Fibroblast of the aortic adventitia (primary cell): ENCODE measurements around the gene SMIM35. TPM values are rescaled to one million over a fixed set of nuclear protein-coding genes. Genes with fewer than 3 reads are reported as not detected.

Source experiments
- DNase-seq: peaks from one replicate; pipeline ENCODE4 v3.0.0-alpha.2; 2010; ENCODE audit warnings: low read depth
- H3K4me3 ChIP-seq: 2 replicates; pipeline ENCODE4 v1.5.1; 2011; ENCODE audit warnings: low read depth, mild to moderate bottlenecking, control low read depth, low read length, moderate library complexity
- total RNA-seq: library from RNA; depleted of rRNA; stranded (reverse); fragments of >200 nt; gene quantifications from 2 replicates; pipeline ENCODE4 v1.2.3, GENCODE V29; 2012; ENCODE audit warnings: low replicate concordance
- TF ChIP-seq, protein P1 (sequence below): IDR thresholded peaks from 2 replicates; pipeline ENCODE4 v1.5.1; 2011; ENCODE audit warnings: mild to moderate bottlenecking, low read length, control low read depth, inconsistent platforms; ENCODE audit not compliant: insufficient read depth

Gene SMIM35
- total RNA-seq, 1 donor = not detected

DNA sequence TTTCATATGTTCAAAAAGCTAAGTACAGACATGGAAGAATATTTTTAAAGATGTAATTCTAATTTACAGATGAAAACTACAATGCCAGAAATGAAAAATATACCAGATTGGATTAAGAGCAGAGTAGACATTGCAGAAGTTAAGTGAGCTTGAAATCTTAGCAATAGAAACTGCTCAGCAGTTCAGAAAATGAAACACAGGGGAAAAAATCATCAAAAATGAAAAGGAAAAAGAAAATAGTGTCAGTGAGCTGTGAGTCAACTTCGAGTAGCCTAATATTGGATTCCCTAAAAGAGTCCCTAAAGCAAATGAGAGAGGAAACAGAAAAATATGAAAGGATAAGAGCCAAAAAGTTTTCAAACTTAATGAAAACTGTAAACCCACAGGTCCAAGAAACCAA, 126.4 kb downstream of the SMIM35 start:
- no peak overlapping the region for H3K4me3 ChIP-seq
- DNase-seq = no peak
- TF ChIP-seq, protein P1, sequence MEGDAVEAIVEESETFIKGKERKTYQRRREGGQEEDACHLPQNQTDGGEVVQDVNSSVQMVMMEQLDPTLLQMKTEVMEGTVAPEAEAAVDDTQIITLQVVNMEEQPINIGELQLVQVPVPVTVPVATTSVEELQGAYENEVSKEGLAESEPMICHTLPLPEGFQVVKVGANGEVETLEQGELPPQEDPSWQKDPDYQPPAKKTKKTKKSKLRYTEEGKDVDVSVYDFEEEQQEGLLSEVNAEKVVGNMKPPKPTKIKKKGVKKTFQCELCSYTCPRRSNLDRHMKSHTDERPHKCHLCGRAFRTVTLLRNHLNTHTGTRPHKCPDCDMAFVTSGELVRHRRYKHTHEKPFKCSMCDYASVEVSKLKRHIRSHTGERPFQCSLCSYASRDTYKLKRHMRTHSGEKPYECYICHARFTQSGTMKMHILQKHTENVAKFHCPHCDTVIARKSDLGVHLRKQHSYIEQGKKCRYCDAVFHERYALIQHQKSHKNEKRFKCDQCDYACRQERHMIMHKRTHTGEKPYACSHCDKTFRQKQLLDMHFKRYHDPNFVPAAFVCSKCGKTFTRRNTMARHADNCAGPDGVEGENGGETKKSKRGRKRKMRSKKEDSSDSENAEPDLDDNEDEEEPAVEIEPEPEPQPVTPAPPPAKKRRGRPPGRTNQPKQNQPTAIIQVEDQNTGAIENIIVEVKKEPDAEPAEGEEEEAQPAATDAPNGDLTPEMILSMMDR = no peak

DNA sequence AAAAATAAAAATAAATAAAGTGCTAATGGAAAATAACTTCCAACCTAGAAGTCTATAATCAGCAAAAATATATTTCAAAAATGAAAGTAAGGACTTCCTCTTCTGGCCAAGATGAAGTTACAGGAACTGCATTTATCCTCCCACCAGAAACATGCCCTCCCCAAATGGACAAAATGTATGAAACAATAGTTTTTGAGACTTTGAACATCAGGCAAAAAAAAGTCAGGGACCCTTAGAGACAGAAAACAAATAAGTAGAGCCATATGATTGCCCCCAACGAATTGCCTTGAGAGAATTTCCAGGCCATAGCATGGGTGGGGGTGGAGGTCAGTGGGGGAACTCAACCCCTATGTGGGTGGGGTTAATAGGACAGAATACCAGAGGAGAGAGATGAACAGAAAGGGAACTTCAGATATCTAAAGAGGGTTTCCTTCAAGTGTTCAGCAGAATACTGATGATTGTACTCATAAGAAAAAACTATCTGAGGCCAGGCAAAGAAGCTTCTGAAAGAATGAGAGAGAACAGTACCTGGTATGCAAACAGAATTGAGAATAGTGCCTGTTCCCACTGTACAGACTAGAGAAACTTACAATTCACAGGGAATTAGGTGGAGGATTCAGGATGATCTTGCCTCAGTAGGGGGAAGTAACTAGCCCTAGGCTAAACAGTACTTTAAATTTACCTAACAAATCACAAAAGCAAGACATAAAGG, 127.2 kb downstream of the SMIM35 start:
- TF ChIP-seq, protein P1 = no peak
- no peak overlapping the region for H3K4me3 ChIP-seq
- no peak for DNase-seq

DNA sequence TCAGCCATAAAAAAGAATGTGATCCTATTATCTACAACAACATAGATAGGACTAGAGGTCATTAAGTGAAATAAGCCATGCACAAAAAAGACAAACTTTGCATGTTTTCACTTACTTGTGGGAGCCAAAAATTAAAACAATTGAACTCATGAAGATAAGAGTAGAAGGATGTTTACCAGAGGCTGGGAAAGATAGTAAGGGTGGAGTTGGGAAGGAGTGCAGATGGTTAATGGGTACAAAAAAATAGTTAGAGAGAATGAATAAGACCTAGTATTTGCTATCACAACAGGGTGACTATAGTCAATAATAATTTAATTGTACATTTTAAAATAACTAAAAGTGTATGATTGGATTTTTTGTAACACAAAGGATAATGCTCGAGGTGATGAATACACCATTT, 127.8 kb downstream of the SMIM35 start:
- DNase-seq = no peak
- TF ChIP-seq, protein P1 = no peak
- H3K4me3 ChIP-seq = no peak overlapping the region

Other genes starting within 250 kb of the SMIM35 start
- gene FXYD6, start 210.3 kb downstream of the SMIM35 start, total RNA-seq = 0.98 and 1.3 TPM in 2 replicates
- gene TMPRSS13, start 157.6 kb downstream of the SMIM35 start, total RNA-seq = not detected in 2 replicates
- not detected in 2 replicates for gene IL10RA, start 100.6 kb downstream of the SMIM35 start, total RNA-seq
- not detected in 2 replicates for gene TMPRSS4, start 9.9 kb downstream of the SMIM35 start, total RNA-seq
- under 0.01 and 0.25 TPM in 2 replicates for gene SCN4B, start 65.9 kb upstream of the SMIM35 start, total RNA-seq
- gene SCN2B, start 89.7 kb upstream of the SMIM35 start, total RNA-seq = 0.33 TPM in 1 of 2 replicates, not detected in the other
- not detected in 2 replicates for gene JAML, start 138.0 kb upstream of the SMIM35 start, total RNA-seq
- gene MPZL3, start 165.4 kb upstream of the SMIM35 start, total RNA-seq = 0.41 and 0.45 TPM in 2 replicates
- 0.36 and 1.1 TPM in 2 replicates for gene MPZL2, start 177.3 kb upstream of the SMIM35 start, total RNA-seq
- not detected in 2 replicates for gene CD3E, start 217.8 kb upstream of the SMIM35 start, total RNA-seq